GM12878 (cell line): ENCODE measurements around the gene LRRC73. TPM values are rescaled to one million over a fixed set of nuclear protein-coding genes. Genes with fewer than 3 reads are reported as not detected.

Experiments
- ASH2L ChIP-seq: fragments of 300-600, 200-600 bp; sonication (generic); IDR thresholded peaks from 2 replicates; pipeline ENCODE4 v1.6.1; 2017; ENCODE audit warnings: low read depth, mild to moderate bottlenecking, borderline replicate concordance
- BCL3 ChIP-seq: IDR thresholded peaks from 2 replicates; pipeline ENCODE4 v1.6.1; 2011; ENCODE audit warnings: borderline replicate concordance, low read depth, mild to moderate bottlenecking, moderate library complexity, low read length; ENCODE audit not compliant: insufficient read depth, poor library complexity, severe bottlenecking
- CHD4 ChIP-seq: fragments of 200-600 bp; sonication (generic); IDR thresholded peaks from 2 replicates; pipeline ENCODE4 v1.6.1; 2016; ENCODE audit warnings: mild to moderate bottlenecking
- CREB1 ChIP-seq: IDR thresholded peaks from 2 replicates; pipeline ENCODE4 v1.6.1; 2012; ENCODE audit warnings: low read depth, mild to moderate bottlenecking, inconsistent platforms
- CREM ChIP-seq: IDR thresholded peaks from 2 replicates; pipeline ENCODE4 v1.6.1; 2014; ENCODE audit warnings: antibody characterized with exemption, low read depth
- ESRRA ChIP-seq: IDR thresholded peaks from 2 replicates; pipeline ENCODE4 v1.6.1; 2012; ENCODE audit warnings: mild to moderate bottlenecking, low read length, improper control_type of control experiment
- FOXK2 ChIP-seq: fragments of 450-650 bp; IDR thresholded peaks from 2 replicates; pipeline ENCODE4 v1.6.1; 2017; ENCODE audit warnings: mild to moderate bottlenecking, moderate library complexity
- GATAD2B ChIP-seq: fragments of 450-650 bp; conservative IDR thresholded peaks from 2 replicates; pipeline ENCODE4 v1.6.1; 2017; ENCODE audit warnings: low read depth, mild to moderate bottlenecking, moderate library complexity
- IRF4 ChIP-seq: IDR thresholded peaks from 2 replicates; pipeline ENCODE4 v1.6.1; 2011; ENCODE audit warnings: low read depth, low read length
- JUNB ChIP-seq: IDR thresholded peaks from 2 replicates; pipeline ENCODE4 v1.6.1; 2016; ENCODE audit warnings: antibody characterized with exemption, mild to moderate bottlenecking
- KLF5 ChIP-seq: fragments of 450-650 bp; IDR thresholded peaks from 2 replicates; pipeline ENCODE4 v1.6.1; 2014; ENCODE audit warnings: mild to moderate bottlenecking; ENCODE audit not compliant: partially characterized antibody
- LARP7 ChIP-seq: fragments of 450-650 bp; IDR thresholded peaks from 2 replicates; pipeline ENCODE4 v1.6.1; 2017; ENCODE audit warnings: mild to moderate bottlenecking
- POLR2AphosphoS2 ChIP-seq: IDR thresholded peaks from 2 replicates; pipeline ENCODE4 v1.6.1; 2011; ENCODE audit warnings: low read depth, mild to moderate bottlenecking, low read length, improper control_type of control experiment, moderate library complexity
- SIX5 ChIP-seq: IDR thresholded peaks from 2 replicates; pipeline ENCODE4 v1.6.1; 2011; ENCODE audit warnings: mild to moderate bottlenecking, low read depth, low read length, moderate library complexity; ENCODE audit not compliant: severe bottlenecking
- SKIL ChIP-seq: fragments of 450-650 bp; IDR thresholded peaks from 2 replicates; pipeline ENCODE4 v1.6.1; 2017; ENCODE audit warnings: mild to moderate bottlenecking, low read depth, inconsistent platforms; ENCODE audit not compliant: poor library complexity, severe bottlenecking
- STAT3 ChIP-seq: IDR thresholded peaks from 2 replicates; pipeline ENCODE4 v1.6.1; 2011; ENCODE audit warnings: low read depth, low read length, improper control_type of control experiment
- SUZ12 ChIP-seq: fragments of 200-600 bp; sonication (generic); IDR thresholded peaks from one replicate; pipeline ENCODE4 v1.6.1; 2018; ENCODE audit warnings: antibody characterized with exemption, mild to moderate bottlenecking; ENCODE audit not compliant: unreplicated experiment
- TARDBP ChIP-seq: IDR thresholded peaks from 2 replicates; pipeline ENCODE4 v1.6.1; 2016; ENCODE audit warnings: borderline replicate concordance
- YBX1 ChIP-seq: fragments of 450-650 bp; IDR thresholded peaks from 2 replicates; pipeline ENCODE4 v1.6.1; 2016; ENCODE audit warnings: antibody characterized with exemption
- ZNF24 ChIP-seq: fragments of 450-650 bp; IDR thresholded peaks from 2 replicates; pipeline ENCODE4 v1.6.1; 2017; ENCODE audit warnings: antibody characterized with exemption, mild to moderate bottlenecking
- ZNF274 ChIP-seq: IDR thresholded peaks from one replicate; pipeline ENCODE4 v1.8.0; 2011; ENCODE audit not compliant: insufficient read length, insufficient read depth
- ZSCAN29 ChIP-seq: fragments of 450-650 bp; IDR thresholded peaks from 2 replicates; pipeline ENCODE4 v1.6.1; 2017; ENCODE audit warnings: mild to moderate bottlenecking, moderate library complexity
- polyA plus RNA-seq, 11 experiments: library from polyadenylated mRNA; depleted of rRNA in 4 of 11; unstranded in 6 of 11; stranded (reverse) in 5 of 11; fragments of >200 nt; fragmentation: Nextera tagmentation in 4 of 11; fragmentation: Illumina TruSeq in 1 of 11; extraction: Ambion mirVana in 4 of 11; extraction: Trizol in 1 of 11; gene quantifications; 1 replicate in 1 of 11; 2 replicates in 10 of 11; pipeline versions ENCODE4 v1.2.1 to v1.2.3, GENCODE V29; 2011 to 2016; ENCODE audit warnings: inconsistent platforms in 2 of 11, missing spikeins in 2 of 11, low read depth in 1 of 11
- total RNA-seq, 4 experiments: library from RNA; depleted of rRNA in 3 of 4; stranded (reverse); fragments of >200 nt in 3 of 4; fragmentation: Illumina TruSeq in 1 of 4; extraction: Trizol in 1 of 4; gene quantifications; 2 replicates each; pipeline versions ENCODE4 v1.2.1 to v1.2.3, GENCODE V29; 2013 to 2021
- TF ChIP-seq, protein P1 (sequence below): IDR thresholded peaks from 2 replicates; pipeline ENCODE4 v1.6.1; 2011; ENCODE audit warnings: mild to moderate bottlenecking, low read depth, low read length, moderate library complexity; ENCODE audit not compliant: insufficient replicate concordance
- TF ChIP-seq, protein P2 (sequence below): fragments of 450-650 bp; IDR thresholded peaks from 2 replicates; pipeline ENCODE4 v1.6.1; 2017; ENCODE audit warnings: mild to moderate bottlenecking
- TF ChIP-seq, protein P3 (sequence below): IDR thresholded peaks from 2 replicates; pipeline ENCODE4 v1.6.1; 2012; ENCODE audit warnings: low read depth, low read length, improper control_type of control experiment

LRRC73 gene
- total and polyA plus RNA-seq, 10 of the 15 experiments (the other 5 are each of a cell fraction or from before 2014, with no cell fraction given): 0.13 TPM; not detected in 9

DNA sequence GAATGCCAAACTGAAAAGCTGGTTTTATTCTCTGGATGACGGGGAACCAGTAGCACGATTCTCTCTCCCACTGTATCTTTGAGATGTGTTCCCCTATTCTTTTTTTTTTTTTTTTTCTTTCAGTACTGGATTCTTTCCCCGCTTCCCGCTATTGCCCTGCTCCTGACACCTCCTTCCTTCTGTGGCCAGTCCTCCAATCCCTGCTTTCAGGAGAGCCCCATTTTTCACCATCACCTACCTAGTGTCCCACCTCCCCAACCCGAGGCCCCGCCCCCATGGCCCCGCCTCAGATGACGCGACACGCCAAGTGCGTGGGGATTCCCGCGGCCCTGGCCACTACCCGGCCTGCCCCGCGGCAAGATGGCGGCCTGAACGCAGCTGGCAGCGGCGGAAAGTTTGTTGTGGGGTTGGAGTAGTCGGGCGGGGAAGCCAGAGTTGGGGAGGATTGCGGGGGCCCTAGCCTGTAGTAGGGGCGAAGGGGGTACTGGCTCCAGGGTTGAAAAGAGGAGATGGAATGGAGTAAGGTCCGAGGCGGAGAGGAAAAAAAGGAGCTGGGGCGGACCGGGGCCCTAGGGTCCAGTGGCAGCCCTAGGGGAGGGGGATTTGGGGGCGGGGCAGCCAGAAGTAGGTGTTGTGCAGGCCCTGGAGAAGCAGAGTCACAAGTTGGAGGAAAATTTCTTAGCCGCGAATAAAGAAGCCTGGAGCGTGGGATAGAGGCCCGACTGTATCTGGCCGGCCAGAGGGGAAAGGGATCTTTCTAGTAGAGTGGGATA is 32.7 kb downstream of the LRRC73 start, which contains the start of gene TJAP1 (continued):
- TF ChIP-seq BCL3 (no peak), FOXK2 (no peak), CHD4 (no peak), GATAD2B (no peak), IRF4 (no peak), ZNF24 (no peak), TARDBP (no peak), STAT3 (no peak), SKIL (no peak), POLR2AphosphoS2 (peak; percentile 53; the same call in 1 of the 2 replicates), ASH2L (no peak), ZSCAN29 (no peak), JUNB (no peak), SUZ12 (no peak), LARP7 (no peak), CREM (peak; percentile 80; the same call in 1 of the 2 replicates), CREB1 (peak; percentile 88), YBX1 (0 out of 2 replicates have a peak, but pooled peaks have one; percentile 34), SIX5 (peak; percentile 25), ESRRA (no peak), ZNF274 (no peak), KLF5 (no peak)
- TF ChIP-seq, protein P1, sequence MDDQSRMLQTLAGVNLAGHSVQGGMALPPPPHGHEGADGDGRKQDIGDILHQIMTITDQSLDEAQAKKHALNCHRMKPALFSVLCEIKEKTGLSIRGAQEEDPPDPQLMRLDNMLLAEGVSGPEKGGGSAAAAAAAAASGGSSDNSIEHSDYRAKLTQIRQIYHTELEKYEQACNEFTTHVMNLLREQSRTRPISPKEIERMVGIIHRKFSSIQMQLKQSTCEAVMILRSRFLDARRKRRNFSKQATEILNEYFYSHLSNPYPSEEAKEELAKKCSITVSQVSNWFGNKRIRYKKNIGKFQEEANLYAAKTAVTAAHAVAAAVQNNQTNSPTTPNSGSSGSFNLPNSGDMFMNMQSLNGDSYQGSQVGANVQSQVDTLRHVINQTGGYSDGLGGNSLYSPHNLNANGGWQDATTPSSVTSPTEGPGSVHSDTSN: peak; percentile 2
- TF ChIP-seq, protein P2, sequence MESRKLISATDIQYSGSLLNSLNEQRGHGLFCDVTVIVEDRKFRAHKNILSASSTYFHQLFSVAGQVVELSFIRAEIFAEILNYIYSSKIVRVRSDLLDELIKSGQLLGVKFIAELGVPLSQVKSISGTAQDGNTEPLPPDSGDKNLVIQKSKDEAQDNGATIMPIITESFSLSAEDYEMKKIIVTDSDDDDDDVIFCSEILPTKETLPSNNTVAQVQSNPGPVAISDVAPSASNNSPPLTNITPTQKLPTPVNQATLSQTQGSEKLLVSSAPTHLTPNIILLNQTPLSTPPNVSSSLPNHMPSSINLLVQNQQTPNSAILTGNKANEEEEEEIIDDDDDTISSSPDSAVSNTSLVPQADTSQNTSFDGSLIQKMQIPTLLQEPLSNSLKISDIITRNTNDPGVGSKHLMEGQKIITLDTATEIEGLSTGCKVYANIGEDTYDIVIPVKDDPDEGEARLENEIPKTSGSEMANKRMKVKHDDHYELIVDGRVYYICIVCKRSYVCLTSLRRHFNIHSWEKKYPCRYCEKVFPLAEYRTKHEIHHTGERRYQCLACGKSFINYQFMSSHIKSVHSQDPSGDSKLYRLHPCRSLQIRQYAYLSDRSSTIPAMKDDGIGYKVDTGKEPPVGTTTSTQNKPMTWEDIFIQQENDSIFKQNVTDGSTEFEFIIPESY: no peak
- TF ChIP-seq, protein P3, sequence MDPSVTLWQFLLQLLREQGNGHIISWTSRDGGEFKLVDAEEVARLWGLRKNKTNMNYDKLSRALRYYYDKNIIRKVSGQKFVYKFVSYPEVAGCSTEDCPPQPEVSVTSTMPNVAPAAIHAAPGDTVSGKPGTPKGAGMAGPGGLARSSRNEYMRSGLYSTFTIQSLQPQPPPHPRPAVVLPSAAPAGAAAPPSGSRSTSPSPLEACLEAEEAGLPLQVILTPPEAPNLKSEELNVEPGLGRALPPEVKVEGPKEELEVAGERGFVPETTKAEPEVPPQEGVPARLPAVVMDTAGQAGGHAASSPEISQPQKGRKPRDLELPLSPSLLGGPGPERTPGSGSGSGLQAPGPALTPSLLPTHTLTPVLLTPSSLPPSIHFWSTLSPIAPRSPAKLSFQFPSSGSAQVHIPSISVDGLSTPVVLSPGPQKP: no peak
